ENCODE results near the gene SLC9A4. TPM values are rescaled to one million over a fixed set of nuclear protein-coding genes. Genes with fewer than 3 reads are reported as not detected.

Gene SLC9A4
- total RNA-seq, 2 experiments from 2014 or later = 0.03 to 0.10 TPM

- intact Hi-C loops (cut with micrococcal nuclease; ENCODE audit: unreplicated experiment) = no loop called here
- no TSS peak for BruUV-seq (replicated peaks)
- Histone ChIP-seq H2AFZ (ENCODE audit: low read length) (no peak overlapping the region), H3K9me3 (ENCODE audit: low read length) (no peaks in the 10 kb centered on the region), H4K20me1 (ENCODE audit: insufficient read depth, low read length) (no peaks in the 10 kb centered on the region), H3K4me3 (ENCODE audit: low read depth, low read length, poor library complexity, severe bottlenecking) (no peak overlapping the region), H3K79me2 (ENCODE audit: insufficient read depth, low read depth, low read length) (no peaks in the 10 kb centered on the region), H3K4me2 (ENCODE audit: low read length) (no peak overlapping the region), H3K36me3 (ENCODE audit: insufficient read depth, low read length) (no peaks in the 10 kb centered on the region), H3K4me1 (ENCODE audit: insufficient read depth, low read length, poor library complexity, severe bottlenecking) (no peaks in the 10 kb centered on the region), H3K9me2 (ENCODE audit: insufficient read depth, low read length) (no peaks in the 10 kb centered on the region), H3K27ac (ENCODE audit: low read depth, low read length, poor library complexity, severe bottlenecking) (no peak overlapping the region)
- DNase-seq (ENCODE audit: low spot score) = no peak
- POLR2A ChIA-PET = interaction anchor here (1.0 kb wide), 1 partner anchor 51 kb away, joined by 3 read pairs; no protein-coding TSS in a partner anchor
- TF ChIP-seq EZH2phosphoT487 (IDR thresholded peaks at IDR 0.05; ENCODE audit: borderline replicate concordance, low read depth, low read length) (no peak), CTCF (conservative IDR thresholded peaks at IDR 0.05; ENCODE audit: low read length) (no peak)
- CTCF ChIA-PET (ENCODE audit: unreplicated experiment) = no interaction called here
These were observed 11.8 kb upstream of the SLC9A4 start for GRCh38 chr2:102461188-102461587.

DNA sequence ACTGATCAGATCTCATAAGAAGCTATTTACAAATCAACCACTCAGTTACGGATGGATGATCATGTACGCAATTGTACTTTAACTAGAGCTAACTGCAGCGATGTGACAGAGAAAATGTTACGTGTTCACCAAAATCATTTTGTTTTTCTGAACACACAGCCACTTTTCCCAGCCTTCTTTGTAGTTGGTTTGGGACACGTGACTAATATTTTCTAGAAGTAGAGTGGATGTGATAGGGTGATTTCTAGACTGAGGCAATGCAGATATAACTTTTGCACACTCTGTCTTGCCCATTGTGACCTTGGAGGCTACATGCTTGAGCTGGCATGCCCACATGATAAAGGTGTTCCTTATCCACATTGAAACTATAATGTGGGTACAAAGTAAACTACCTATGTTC is 9.9 kb upstream of the SLC9A4 start:
- TF ChIP-seq CTCF (conservative IDR thresholded peaks at IDR 0.05; ENCODE audit: low read length) (no peak), EZH2phosphoT487 (IDR thresholded peaks at IDR 0.05; ENCODE audit: borderline replicate concordance, low read depth, low read length) (no peak)
- Histone ChIP-seq H4K20me1 (ENCODE audit: insufficient read depth, low read length) (no peaks in the 10 kb centered on the region), H3K9me3 (ENCODE audit: low read length) (no peaks in the 10 kb centered on the region), H3K9me2 (ENCODE audit: insufficient read depth, low read length) (no peaks in the 10 kb centered on the region), H3K4me1 (ENCODE audit: insufficient read depth, low read length, poor library complexity, severe bottlenecking) (no peaks in the 10 kb centered on the region), H2AFZ (ENCODE audit: low read length) (no peak overlapping the region), H3K27ac (ENCODE audit: low read depth, low read length, poor library complexity, severe bottlenecking) (no peak overlapping the region), H3K4me2 (ENCODE audit: low read length) (no peak overlapping the region), H3K79me2 (ENCODE audit: insufficient read depth, low read depth, low read length) (no peaks in the 10 kb centered on the region), H3K4me3 (ENCODE audit: low read depth, low read length, poor library complexity, severe bottlenecking) (no peak overlapping the region), H3K36me3 (ENCODE audit: insufficient read depth, low read length) (no peaks in the 10 kb centered on the region)
- ChIA-PET CTCF (ENCODE audit: unreplicated experiment) (no interaction called here), POLR2A (no interaction called here)
- intact Hi-C loops (cut with micrococcal nuclease; ENCODE audit: unreplicated experiment) = no loop called here
- no TSS peak for BruUV-seq (replicated peaks)
- DNase-seq (ENCODE audit: low spot score) = no peak

DNA sequence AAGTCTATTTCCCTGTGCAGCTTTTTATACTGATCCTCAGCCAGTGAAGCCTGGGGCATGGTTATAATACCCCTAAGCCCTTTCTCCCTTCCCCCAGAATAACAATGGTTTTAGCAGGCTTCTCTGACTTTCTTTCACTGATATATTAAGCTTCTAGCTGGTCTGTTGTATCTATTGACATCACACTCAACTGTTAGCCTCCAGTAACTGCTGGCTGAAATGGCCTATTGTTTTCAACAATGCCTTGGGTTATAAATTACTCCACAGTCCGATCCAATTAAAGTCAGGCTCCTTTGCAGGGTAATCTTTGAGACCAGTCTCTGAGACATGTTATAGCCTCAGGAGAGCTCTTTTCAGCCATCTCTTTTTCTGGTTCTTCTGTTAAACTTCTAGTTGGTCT is 2.9 kb upstream of the SLC9A4 start:
- no peak for DNase-seq (ENCODE audit: low spot score)
- Histone ChIP-seq H3K9me3 (ENCODE audit: low read length) (no peaks in the 10 kb centered on the region), H3K79me2 (ENCODE audit: insufficient read depth, low read depth, low read length) (no peaks in the 10 kb centered on the region), H3K36me3 (ENCODE audit: insufficient read depth, low read length) (no peaks in the 10 kb centered on the region), H3K4me2 (ENCODE audit: low read length) (no peak overlapping the region), H4K20me1 (ENCODE audit: insufficient read depth, low read length) (no peaks in the 10 kb centered on the region), H2AFZ (ENCODE audit: low read length) (no peak overlapping the region), H3K4me3 (ENCODE audit: low read depth, low read length, poor library complexity, severe bottlenecking) (no peak overlapping the region), H3K4me1 (ENCODE audit: insufficient read depth, low read length, poor library complexity, severe bottlenecking) (no peaks in the 10 kb centered on the region), H3K27ac (ENCODE audit: low read depth, low read length, poor library complexity, severe bottlenecking) (no peak overlapping the region), H3K9me2 (ENCODE audit: insufficient read depth, low read length) (no peaks in the 10 kb centered on the region)
- POLR2A ChIA-PET = no interaction called here
- TF ChIP-seq EZH2phosphoT487 (IDR thresholded peaks at IDR 0.05; ENCODE audit: borderline replicate concordance, low read depth, low read length) = no peak
- no peak for TF ChIP-seq CTCF (conservative IDR thresholded peaks at IDR 0.05; ENCODE audit: low read length)
- CTCF ChIA-PET (ENCODE audit: unreplicated experiment) = no interaction called here
- no TSS peak for BruUV-seq (replicated peaks)
- intact Hi-C loops (cut with micrococcal nuclease; ENCODE audit: unreplicated experiment) = loop anchor here (10.0 kb wide), 1 partner anchor 145 kb away; the partner anchor contains the start of gene SLC9A2
